Effector memory CD4-positive, alpha-beta T cell (primary cell): ENCODE data around the gene CSNK1G2.

Experiments
- DNase-seq, 3 donors: peaks; one replicate each; pipeline ENCODE4 v3.0.0-alpha.2; 2020
- H3K27ac ChIP-seq: 2 replicates; pipeline ENCODE4 v1.7.0; 2013; ENCODE audit warnings: mild to moderate bottlenecking, low read length, moderate library complexity; ENCODE audit not compliant: insufficient read depth, poor library complexity, severe bottlenecking
- H3K27me3 ChIP-seq: replicated peaks from 2 replicates; pipeline ENCODE4 v1.7.0; 2013; ENCODE audit warnings: mild to moderate bottlenecking, low read length; ENCODE audit not compliant: insufficient read depth, control insufficient read depth, poor library complexity, severe bottlenecking
- H3K36me3 ChIP-seq: 2 replicates; pipeline ENCODE4 v1.7.0; 2013; ENCODE audit warnings: mild to moderate bottlenecking, low read length, moderate library complexity; ENCODE audit not compliant: control insufficient read depth, insufficient read depth
- H3K4me1 ChIP-seq: 2 replicates; pipeline ENCODE4 v1.7.0; 2013; ENCODE audit warnings: low read length, mild to moderate bottlenecking; ENCODE audit not compliant: control insufficient read depth, insufficient read depth, poor library complexity, severe bottlenecking
- H3K4me3 ChIP-seq: 2 replicates; pipeline ENCODE4 v1.7.0; 2013; ENCODE audit warnings: low read length, low read depth, mild to moderate bottlenecking; ENCODE audit not compliant: insufficient read depth, poor library complexity, severe bottlenecking
- H3K9me3 ChIP-seq: 2 replicates; pipeline ENCODE4 v1.7.0; 2013; ENCODE audit warnings: mild to moderate bottlenecking, low read length, moderate library complexity; ENCODE audit not compliant: control insufficient read depth

CSNK1G2 gene

GRCh38 chr19:1931445-1931844, 9.5 kb upstream of the CSNK1G2 start:
- H3K27me3 ChIP-seq = no peaks in the 10 kb centered on the region
- H3K36me3 ChIP-seq = no peaks in the 10 kb centered on the region
- no peak overlapping the region for H3K4me3 ChIP-seq
- DNase-seq = no peak
- peaks cover 12% of the 10 kb centered on the region for H3K4me1 ChIP-seq
- H3K9me3 ChIP-seq = no peaks in the 10 kb centered on the region
- H3K27ac ChIP-seq = no peak overlapping the region

- Histone ChIP-seq H3K4me1 (peaks cover 11% of the 10 kb centered on the region), H3K4me3 (no peak overlapping the region), H3K27me3 (no peaks in the 10 kb centered on the region), H3K9me3 (no peaks in the 10 kb centered on the region), H3K36me3 (no peaks in the 10 kb centered on the region), H3K27ac (no peak overlapping the region)
- DNase-seq = no peak
These were observed 8.6 kb upstream of the CSNK1G2 start for GRCh38 chr19:1932395-1932794.

GRCh38 chr19:1933244-1933643, 7.7 kb upstream of the CSNK1G2 start:
- H3K36me3 ChIP-seq = no peaks in the 10 kb centered on the region
- DNase-seq = no peak
- H3K9me3 ChIP-seq = no peaks in the 10 kb centered on the region
- H3K4me3 ChIP-seq = no peak overlapping the region
- no peak overlapping the region for H3K27ac ChIP-seq
- no peaks in the 10 kb centered on the region for H3K27me3 ChIP-seq
- H3K4me1 ChIP-seq = peaks cover 6% of the 10 kb centered on the region

GRCh38 chr19:1933942-1934341, 7.0 kb upstream of the CSNK1G2 start:
- Histone ChIP-seq H3K27me3 (no peaks in the 10 kb centered on the region), H3K4me3 (no peak overlapping the region), H3K27ac (no peak overlapping the region), H3K36me3 (no peaks in the 10 kb centered on the region), H3K4me1 (peaks cover 6% of the 10 kb centered on the region), H3K9me3 (no peaks in the 10 kb centered on the region)
- no peak for DNase-seq

- Histone ChIP-seq H3K36me3 (no peaks in the 10 kb centered on the region), H3K4me1 (peaks cover 12% of the 10 kb centered on the region), H3K9me3 (no peaks in the 10 kb centered on the region), H3K4me3 (no peak overlapping the region), H3K27ac (no peak overlapping the region), H3K27me3 (no peaks in the 10 kb centered on the region)
- DNase-seq = no peak
These were observed 5.3 kb upstream of the CSNK1G2 start for GRCh38 chr19:1935484-1936208.

GRCh38 chr19:1936430-1936829, 4.5 kb upstream of the CSNK1G2 start:
- H3K27ac ChIP-seq = no peak overlapping the region
- DNase-seq = no peak

GRCh38 chr19:1936916-1937610, 3.9 kb upstream of the CSNK1G2 start:
- Histone ChIP-seq H3K36me3 (no peaks in the 10 kb centered on the region), H3K27me3 (no peaks in the 10 kb centered on the region), H3K27ac (no peak overlapping the region), H3K4me3 (no peak overlapping the region), H3K9me3 (no peaks in the 10 kb centered on the region), H3K4me1 (peaks cover 12% of the 10 kb centered on the region)
- DNase-seq = no peak

More at GRCh38 chr19:1936430-1936829, 4.5 kb upstream of the CSNK1G2 start:
- Histone ChIP-seq H3K27me3 (no peaks in the 10 kb centered on the region), H3K4me1 (peaks cover 12% of the 10 kb centered on the region), H3K4me3 (no peak overlapping the region), H3K36me3 (no peaks in the 10 kb centered on the region), H3K9me3 (no peaks in the 10 kb centered on the region)

- Histone ChIP-seq H3K4me1 (peaks cover 15% of the 10 kb centered on the region), H3K4me3 (no peak overlapping the region), H3K27me3 (no peaks in the 10 kb centered on the region)
These were observed 2.9 kb upstream of the CSNK1G2 start for GRCh38 chr19:1938071-1938470.

GRCh38 chr19:1942078-1942933, 1.3 kb downstream of the CSNK1G2 start:
- peak overlapping the region; percentile 99 for H3K27ac ChIP-seq

More at GRCh38 chr19:1938071-1938470, 2.9 kb upstream of the CSNK1G2 start:
- Histone ChIP-seq H3K27ac (no peak overlapping the region), H3K9me3 (no peaks in the 10 kb centered on the region), H3K36me3 (no peaks in the 10 kb centered on the region)
- no peak for DNase-seq

More at GRCh38 chr19:1942078-1942933, 1.3 kb downstream of the CSNK1G2 start:
- Histone ChIP-seq H3K4me1 (peaks cover 40% of the 10 kb centered on the region), H3K27me3 (no peaks in the 10 kb centered on the region), H3K4me3 (peak overlapping the region; percentile 84), H3K36me3 (no peaks in the 10 kb centered on the region), H3K9me3 (no peaks in the 10 kb centered on the region)
- DNase-seq = peak; percentile 79 to 82 (median 81)
